LNCaP clone FGC (cell line): ENCODE results near the gene BRI3BP.

Experiments
- DNase-seq: peaks from one replicate; pipeline ENCODE4 v3.0.0-alpha.2; 2011; ENCODE audit warnings: low read depth
- H3K4me3 ChIP-seq: 2 replicates; pipeline ENCODE4 v1.5.1; 2011; ENCODE audit warnings: mild to moderate bottlenecking, low read depth, low read length, control low read depth
- TF ChIP-seq, protein P1 (sequence below): IDR thresholded peaks from 2 replicates; pipeline ENCODE4 v1.5.1; 2012; ENCODE audit warnings: mild to moderate bottlenecking; ENCODE audit not compliant: control insufficient read depth, insufficient read depth; ENCODE audit errors: extremely low read depth

BRI3BP gene

DNA sequence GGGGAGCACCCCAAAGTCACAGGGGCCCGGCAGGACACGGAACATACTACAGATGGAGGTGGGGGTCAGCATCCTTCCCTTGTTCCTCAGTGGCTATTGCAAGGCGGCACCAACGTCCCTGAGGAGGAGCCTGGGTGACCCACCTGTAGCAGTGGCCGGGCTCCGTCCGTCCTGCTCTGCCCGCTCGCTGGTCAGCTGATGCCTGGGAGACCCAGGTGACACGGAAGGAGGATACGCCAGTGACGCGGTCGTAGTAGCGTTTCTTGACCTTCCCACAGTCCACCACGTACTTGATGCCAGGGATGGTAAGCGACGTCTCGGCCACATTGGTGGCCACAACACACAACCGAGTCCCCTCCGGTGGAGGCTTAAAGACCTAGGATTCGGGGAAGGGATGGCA lies 29.2 kb upstream of the BRI3BP start:
- TF ChIP-seq, protein P1, sequence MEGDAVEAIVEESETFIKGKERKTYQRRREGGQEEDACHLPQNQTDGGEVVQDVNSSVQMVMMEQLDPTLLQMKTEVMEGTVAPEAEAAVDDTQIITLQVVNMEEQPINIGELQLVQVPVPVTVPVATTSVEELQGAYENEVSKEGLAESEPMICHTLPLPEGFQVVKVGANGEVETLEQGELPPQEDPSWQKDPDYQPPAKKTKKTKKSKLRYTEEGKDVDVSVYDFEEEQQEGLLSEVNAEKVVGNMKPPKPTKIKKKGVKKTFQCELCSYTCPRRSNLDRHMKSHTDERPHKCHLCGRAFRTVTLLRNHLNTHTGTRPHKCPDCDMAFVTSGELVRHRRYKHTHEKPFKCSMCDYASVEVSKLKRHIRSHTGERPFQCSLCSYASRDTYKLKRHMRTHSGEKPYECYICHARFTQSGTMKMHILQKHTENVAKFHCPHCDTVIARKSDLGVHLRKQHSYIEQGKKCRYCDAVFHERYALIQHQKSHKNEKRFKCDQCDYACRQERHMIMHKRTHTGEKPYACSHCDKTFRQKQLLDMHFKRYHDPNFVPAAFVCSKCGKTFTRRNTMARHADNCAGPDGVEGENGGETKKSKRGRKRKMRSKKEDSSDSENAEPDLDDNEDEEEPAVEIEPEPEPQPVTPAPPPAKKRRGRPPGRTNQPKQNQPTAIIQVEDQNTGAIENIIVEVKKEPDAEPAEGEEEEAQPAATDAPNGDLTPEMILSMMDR, result no peak
- H3K4me3 ChIP-seq, result no peak overlapping the region
- no peak for DNase-seq

DNA sequence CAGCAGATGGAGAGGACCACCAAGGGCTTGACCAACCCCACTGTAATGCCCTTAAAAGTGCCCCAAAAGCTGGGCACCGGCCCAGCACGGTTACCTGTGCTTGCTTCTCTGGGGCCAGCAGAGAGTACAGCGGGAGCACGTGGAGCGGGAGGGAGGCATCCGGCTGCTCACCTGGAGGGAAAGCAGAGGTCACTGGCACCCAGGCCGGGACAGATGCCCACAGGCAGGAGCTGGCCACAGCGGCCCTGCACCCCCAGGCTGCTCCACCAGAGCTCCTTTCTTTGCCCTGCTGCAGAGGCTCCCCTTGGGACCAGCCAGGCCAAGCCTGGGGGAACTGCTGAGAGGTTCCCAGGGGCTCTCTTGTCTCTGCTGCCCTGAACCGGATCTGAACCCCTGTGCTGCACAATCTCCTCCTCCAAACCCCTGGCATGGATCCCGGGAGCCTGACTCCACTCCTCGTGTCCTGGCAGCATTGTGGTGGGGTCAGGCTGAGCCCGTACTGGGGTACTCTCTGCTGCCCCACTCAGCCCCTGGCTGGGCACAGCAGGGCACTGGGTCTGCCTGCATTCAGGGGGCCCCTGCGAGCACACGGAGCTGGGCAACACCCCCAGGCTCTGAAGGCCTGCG lies 28.5 kb upstream of the BRI3BP start:
- DNase-seq, result no peak
- TF ChIP-seq, protein P1, result no peak

GRCh38 chr12:124967016-124967739 lies 26.3 kb upstream of the BRI3BP start:
- DNase-seq, result no peak
- TF ChIP-seq, protein P1, result no peak
- no peak overlapping the region for H3K4me3 ChIP-seq

More for the DNA sequence above, 28.5 kb upstream of the BRI3BP start:
- no peak overlapping the region for H3K4me3 ChIP-seq

GRCh38 chr12:124968656-124969055 lies 24.8 kb upstream of the BRI3BP start:
- TF ChIP-seq, protein P1, result no peak
- DNase-seq, result no peak
- H3K4me3 ChIP-seq, result no peak overlapping the region

GRCh38 chr12:124970647-124971402 lies 22.6 kb upstream of the BRI3BP start:
- no peak overlapping the region for H3K4me3 ChIP-seq
- no peak for DNase-seq
- TF ChIP-seq, protein P1, result no peak

DNA sequence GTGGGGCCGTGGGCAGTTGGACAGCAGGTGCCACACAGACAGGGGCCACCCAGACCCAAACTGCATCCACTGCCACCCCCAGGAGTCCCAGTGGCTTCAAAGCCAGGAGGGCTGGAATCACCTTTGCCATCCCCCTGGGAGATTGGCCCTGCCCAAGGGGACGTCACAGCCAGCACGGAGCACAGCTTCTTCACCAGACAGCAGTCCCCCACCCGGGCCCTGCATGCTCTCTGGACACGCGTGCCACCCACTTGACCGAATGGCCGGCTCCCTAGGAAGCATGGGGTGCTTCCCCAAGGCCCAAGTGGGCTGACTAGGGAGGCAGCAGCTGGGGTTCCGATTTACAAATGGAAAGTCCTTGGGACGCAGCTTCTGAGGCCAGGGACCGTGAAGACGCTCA lies 21.8 kb upstream of the BRI3BP start:
- no peak for DNase-seq

More for the DNA sequence above, 21.8 kb upstream of the BRI3BP start:
- TF ChIP-seq, protein P1, result no peak
- H3K4me3 ChIP-seq, result no peak overlapping the region
